Measurements from ENCODE around the gene TWNK. TPM values are rescaled to one million over a fixed set of nuclear protein-coding genes. Genes with fewer than 3 reads are reported as not detected.
A peak's percentile ranks its signal among the peaks of the same experiment; 100 is the strongest.

TWNK gene
- polyA plus RNA-seq, 1 donor, result 16.3 TPM

- DNase-seq, result no peak
Measured at GRCh38 chr10:101010329-101010728, 23.0 kb downstream of the TWNK start.

- no peak for DNase-seq
Measured at GRCh38 chr10:101011517-101012423, 24.4 kb downstream of the TWNK start.

GRCh38 chr10:101012525-101013364, 25.4 kb downstream of the TWNK start:
- peak; percentile 92 for DNase-seq

- no peak for DNase-seq
Measured at GRCh38 chr10:101013365-101013825, 26.1 kb downstream of the TWNK start.

- no peak for DNase-seq
Measured at GRCh38 chr10:101014230-101014884, 27.0 kb downstream of the TWNK start.

GRCh38 chr10:101014966-101015581, 27.7 kb downstream of the TWNK start:
- DNase-seq, result no peak

- no peak for DNase-seq
Measured at GRCh38 chr10:101015582-101015973, 28.2 kb downstream of the TWNK start.

GRCh38 chr10:101016814-101017213, 29.5 kb downstream of the TWNK start:
- no peak for DNase-seq

GRCh38 chr10:101018118-101018599, 30.8 kb downstream of the TWNK start:
- no peak for DNase-seq

GRCh38 chr10:101018600-101019439, 31.5 kb downstream of the TWNK start:
- no peak for DNase-seq

GRCh38 chr10:101019440-101019703, 32.0 kb downstream of the TWNK start:
- no peak for DNase-seq

- DNase-seq, result no peak
Measured at GRCh38 chr10:101020427-101021075, 33.2 kb downstream of the TWNK start.

GRCh38 chr10:101021239-101021638, 33.9 kb downstream of the TWNK start:
- no peak for DNase-seq

GRCh38 chr10:101021692-101022251, 34.4 kb downstream of the TWNK start:
- DNase-seq, result no peak

- DNase-seq, result no peak
Measured at GRCh38 chr10:101022967-101023705, 35.8 kb downstream of the TWNK start.

- no peak for DNase-seq
Measured at GRCh38 chr10:101027106-101027720, 39.9 kb downstream of the TWNK start.

GRCh38 chr10:101028446-101029337, 41.3 kb downstream of the TWNK start:
- DNase-seq, result no peak

All from left kidney (tissue), 2 donors.